Measurements from ENCODE around the gene INPP5A. TPM values are rescaled to one million over a fixed set of nuclear protein-coding genes. Genes with fewer than 3 reads are reported as not detected.

INPP5A gene
- total RNA-seq, 4 donors from 2014 or later: 34.8 to 80.8 (median 52.8) TPM

DNA sequence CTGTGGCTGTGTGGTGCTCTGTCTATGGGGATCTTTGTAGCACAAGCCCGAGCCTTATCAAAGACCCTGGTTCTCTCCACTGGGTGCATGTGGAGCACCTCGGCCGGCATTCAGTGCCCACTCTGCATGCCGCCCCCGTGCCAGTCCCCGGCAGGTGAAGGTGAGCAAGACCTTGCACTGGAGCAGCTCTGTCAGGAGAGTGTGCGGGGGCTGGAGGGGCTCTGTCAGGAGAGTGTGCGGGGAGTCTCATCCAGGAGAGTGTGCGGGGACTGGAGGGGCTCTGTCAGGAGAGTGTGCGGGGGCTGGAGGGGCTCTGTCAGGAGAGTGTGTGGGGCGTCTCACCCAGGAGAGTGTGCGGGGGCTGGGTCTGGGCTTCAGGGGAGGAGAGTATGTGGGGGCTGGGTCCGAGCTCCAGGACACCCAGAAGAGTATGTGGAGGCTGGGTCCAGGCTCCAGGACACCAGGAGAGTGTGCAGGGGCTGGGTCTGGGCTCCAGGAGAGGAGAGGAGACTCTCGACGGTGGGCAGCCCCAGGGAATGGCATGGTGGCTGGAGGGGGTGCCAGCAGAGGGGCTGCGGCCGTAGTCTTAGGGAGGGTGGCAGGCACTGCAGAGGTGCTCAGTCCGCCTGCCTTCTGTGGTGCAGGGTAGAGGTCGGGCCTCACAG lies 40.8 kb downstream of the INPP5A start:
- no peak for DNase-seq
- TF ChIP-seq POLR2AphosphoS5 (IDR thresholded peaks at IDR 0.05) (no peak), EP300 (IDR thresholded peaks at IDR 0.05; ENCODE audit: low read depth) (no peak), POLR2A (IDR thresholded peaks at IDR 0.05) (no peak)
- TF ChIP-seq, protein P1, sequence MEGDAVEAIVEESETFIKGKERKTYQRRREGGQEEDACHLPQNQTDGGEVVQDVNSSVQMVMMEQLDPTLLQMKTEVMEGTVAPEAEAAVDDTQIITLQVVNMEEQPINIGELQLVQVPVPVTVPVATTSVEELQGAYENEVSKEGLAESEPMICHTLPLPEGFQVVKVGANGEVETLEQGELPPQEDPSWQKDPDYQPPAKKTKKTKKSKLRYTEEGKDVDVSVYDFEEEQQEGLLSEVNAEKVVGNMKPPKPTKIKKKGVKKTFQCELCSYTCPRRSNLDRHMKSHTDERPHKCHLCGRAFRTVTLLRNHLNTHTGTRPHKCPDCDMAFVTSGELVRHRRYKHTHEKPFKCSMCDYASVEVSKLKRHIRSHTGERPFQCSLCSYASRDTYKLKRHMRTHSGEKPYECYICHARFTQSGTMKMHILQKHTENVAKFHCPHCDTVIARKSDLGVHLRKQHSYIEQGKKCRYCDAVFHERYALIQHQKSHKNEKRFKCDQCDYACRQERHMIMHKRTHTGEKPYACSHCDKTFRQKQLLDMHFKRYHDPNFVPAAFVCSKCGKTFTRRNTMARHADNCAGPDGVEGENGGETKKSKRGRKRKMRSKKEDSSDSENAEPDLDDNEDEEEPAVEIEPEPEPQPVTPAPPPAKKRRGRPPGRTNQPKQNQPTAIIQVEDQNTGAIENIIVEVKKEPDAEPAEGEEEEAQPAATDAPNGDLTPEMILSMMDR (IDR thresholded peaks at IDR 0.05): no peak
- intact Hi-C loops (cut with DNase I; ENCODE audit: low total_unique reads): no loop called here
- H3K9me3 ChIP-seq: no peaks in the 10 kb centered on the region
- H3K4me3 ChIP-seq: no peak overlapping the region
- in situ Hi-C loops (cut with MboI; ENCODE audit: low pct_ligation_motif_present in 1 of 4, low pct_unique_long_range_greater_than_20kb in 1 of 4, low sequenced_read_pairs in 3 of 4): no loop called here
- H3K4me1 ChIP-seq: peaks cover 35 to 55% (median 40%) of the 10 kb centered on the region in 4 donors
- 87% methylated on average over 19 of the region's 19 CpGs; no CpG with 5 or more reads in 1 of the 2 donors for WGBS, 2 donors (ENCODE audit: low coverage in 1 of 2)
- H3K36me3 ChIP-seq: no peaks in the 10 kb centered on the region
- H3K27ac ChIP-seq: no peak overlapping the region
- no peaks in the 10 kb centered on the region for H3K27me3 ChIP-seq

DNA sequence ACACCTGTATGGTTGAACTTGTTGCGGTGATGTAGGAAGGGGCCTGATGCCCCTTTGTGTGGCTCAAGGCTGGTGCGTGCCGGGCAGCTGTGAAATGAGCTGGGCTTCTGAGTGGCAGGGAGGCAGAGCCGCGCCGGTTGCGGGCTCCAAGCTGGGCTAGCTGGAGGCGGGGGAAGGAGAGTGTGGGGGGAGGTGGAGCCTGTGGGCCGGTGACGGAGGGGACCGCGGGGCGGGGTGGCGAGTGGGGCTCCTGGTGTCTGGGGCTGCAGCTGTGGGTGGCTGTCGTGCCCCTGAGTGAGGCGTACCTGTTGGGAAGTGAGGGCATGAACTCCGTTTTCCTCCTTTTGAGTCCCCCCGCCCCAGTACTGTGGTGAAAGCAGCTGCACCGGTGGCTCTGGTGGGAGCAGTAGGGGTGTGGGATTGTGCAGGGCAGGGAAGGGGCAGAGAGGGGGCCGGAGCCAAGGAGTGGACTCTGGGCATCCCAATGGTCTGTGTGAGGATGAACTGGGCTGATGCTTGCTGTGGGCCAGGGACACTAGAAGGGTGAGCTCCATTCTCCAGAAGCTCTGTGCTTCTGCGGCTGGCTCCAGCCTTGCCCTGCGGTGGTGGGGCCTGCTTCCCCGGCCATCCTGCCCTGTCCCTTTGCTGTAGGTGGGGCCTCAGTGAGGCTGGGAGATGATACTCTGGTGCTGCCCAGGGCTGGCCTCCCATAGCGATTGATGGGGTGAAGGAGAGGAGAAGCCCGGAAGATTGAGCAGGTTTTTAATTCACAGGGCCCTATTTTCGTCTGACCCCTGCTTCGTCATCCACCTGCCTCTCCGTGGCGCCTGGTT lies 41.7 kb downstream of the INPP5A start:
- intact Hi-C loops (cut with DNase I; ENCODE audit: low total_unique reads): no loop called here
- DNase-seq: no peak
- no peaks in the 10 kb centered on the region for H3K36me3 ChIP-seq
- no peaks in the 10 kb centered on the region for H3K27me3 ChIP-seq
- no peaks in the 10 kb centered on the region for H3K9me3 ChIP-seq
- in situ Hi-C loops (cut with MboI; ENCODE audit: low pct_ligation_motif_present in 1 of 4, low pct_unique_long_range_greater_than_20kb in 1 of 4, low sequenced_read_pairs in 3 of 4): no loop called here
- H3K27ac ChIP-seq: no peak overlapping the region
- TF ChIP-seq POLR2AphosphoS5 (IDR thresholded peaks at IDR 0.05) (no peak), EP300 (IDR thresholded peaks at IDR 0.05; ENCODE audit: low read depth) (no peak), POLR2A (IDR thresholded peaks at IDR 0.05) (no peak)
- TF ChIP-seq, protein P1 (IDR thresholded peaks at IDR 0.05): no peak
- H3K4me3 ChIP-seq: no peak overlapping the region
- peaks cover 35 to 60% (median 40%) of the 10 kb centered on the region in 4 donors for H3K4me1 ChIP-seq
- WGBS, 2 donors (ENCODE audit: low coverage in 1 of 2): 78 to 92% methylated on average over 5 to 26 of the region's 29 CpGs

GRCh38 chr10:132580143-132580542 lies 42.6 kb downstream of the INPP5A start:
- Histone ChIP-seq H3K4me3 (no peak overlapping the region), H3K27ac (no peak overlapping the region), H3K4me1 (peaks cover 29 to 51% (median 34%) of the 10 kb centered on the region in 4 donors), H3K9me3 (no peaks in the 10 kb centered on the region), H3K36me3 (no peaks in the 10 kb centered on the region), H3K27me3 (no peaks in the 10 kb centered on the region)
- intact Hi-C loops (cut with DNase I; ENCODE audit: low total_unique reads): no loop called here
- TF ChIP-seq, protein P1 (IDR thresholded peaks at IDR 0.05): no peak
- in situ Hi-C loops (cut with MboI; ENCODE audit: low pct_ligation_motif_present in 1 of 4, low pct_unique_long_range_greater_than_20kb in 1 of 4, low sequenced_read_pairs in 3 of 4): no loop called here
- 85 to 95% methylated on average over 4 to 5 of the region's 5 CpGs for WGBS, 2 donors (ENCODE audit: low coverage in 1 of 2)
- no peak for DNase-seq

DNA sequence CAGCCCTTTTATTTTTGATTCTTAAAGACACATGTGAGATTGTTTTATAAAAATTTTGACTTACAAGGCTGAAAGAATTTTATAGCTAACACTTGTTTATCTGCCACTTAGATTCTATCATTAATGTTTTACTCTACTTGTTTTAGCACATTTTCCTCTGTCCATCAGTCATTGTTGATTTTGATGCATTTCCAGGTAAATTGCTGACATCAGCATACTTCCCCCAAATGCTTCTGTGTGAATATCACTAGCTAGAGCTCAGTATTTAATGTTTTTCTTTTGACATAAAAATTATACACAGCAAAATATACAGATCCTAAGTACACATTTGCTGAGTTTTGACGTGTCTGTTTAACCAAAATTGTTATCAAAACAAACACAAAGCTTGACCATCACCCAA lies 43.0 kb downstream of the INPP5A start:
- TF ChIP-seq POLR2A (IDR thresholded peaks at IDR 0.05) (no peak), POLR2AphosphoS5 (IDR thresholded peaks at IDR 0.05) (no peak), EP300 (IDR thresholded peaks at IDR 0.05; ENCODE audit: low read depth) (no peak)
- TF ChIP-seq, protein P1 (IDR thresholded peaks at IDR 0.05): no peak
- peaks cover 24 to 49% (median 30%) of the 10 kb centered on the region in 4 donors for H3K4me1 ChIP-seq
- intact Hi-C loops (cut with DNase I; ENCODE audit: low total_unique reads) (no loop called here), in situ Hi-C loops (cut with MboI; ENCODE audit: low pct_ligation_motif_present in 1 of 4, low pct_unique_long_range_greater_than_20kb in 1 of 4, low sequenced_read_pairs in 3 of 4) (no loop called here)
- H3K4me3 ChIP-seq: no peak overlapping the region
- no peak overlapping the region for H3K27ac ChIP-seq
- DNase-seq: no peak
- no peaks in the 10 kb centered on the region for H3K9me3 ChIP-seq
- 30 to 58% methylated on average over 1 of the region's 1 CpG for WGBS, 2 donors (ENCODE audit: low coverage in 1 of 2)
- H3K36me3 ChIP-seq: no peaks in the 10 kb centered on the region
- no peaks in the 10 kb centered on the region for H3K27me3 ChIP-seq

Measured in transverse colon (tissue), 4 donors.